CD14-positive monocyte (primary cell): ENCODE measurements around the gene CTTNBP2. TPM values are rescaled to one million over a fixed set of nuclear protein-coding genes. Genes with fewer than 3 reads are reported as not detected.

Experiments used
- DNase-seq, 3 donors: peaks; one replicate each; pipeline ENCODE4 v3.0.0-alpha.2; 2011 to 2022
- H2AFZ ChIP-seq: 2 replicates; pipeline ENCODE4 v1.6.0; 2012; ENCODE audit warnings: mild to moderate bottlenecking, low read depth, low read length, inconsistent platforms; ENCODE audit not compliant: insufficient read depth, poor library complexity, severe bottlenecking
- H3K27ac ChIP-seq, 2 donors: 1 replicate in 1 of 2; 2 replicates in 1 of 2; pipeline ENCODE4 v1.5.1; 2012 to 2013; ENCODE audit warnings: low read length in 2 of 2, control low read depth in 1 of 2, inconsistent platforms in 1 of 2, low read depth in 1 of 2, mild to moderate bottlenecking in 1 of 2
- H3K27me3 ChIP-seq, 2 donors: one replicate each; pipeline versions ENCODE4 v1.6.0 to v1.6.1; 2011 to 2013; ENCODE audit warnings: low read length in 2 of 2; ENCODE audit not compliant: control insufficient read depth in 2 of 2, insufficient read depth in 2 of 2
- H3K36me3 ChIP-seq, 2 donors: replicated peaks in 1 of 2; 1 replicate in 1 of 2; 2 replicates in 1 of 2; pipeline versions ENCODE4 v1.5.1 to v1.6.1; 2012 to 2013; ENCODE audit warnings: low read length in 2 of 2, control low read depth in 1 of 2, inconsistent platforms in 1 of 2, mild to moderate bottlenecking in 1 of 2; ENCODE audit not compliant: insufficient read depth in 2 of 2, control insufficient read depth in 1 of 2
- H3K4me1 ChIP-seq, 2 donors: 1 replicate in 1 of 2; 2 replicates in 1 of 2; pipeline versions ENCODE4 v1.5.1 to v1.6.1; 2012 to 2013; ENCODE audit warnings: low read length in 2 of 2, control low read depth in 1 of 2, inconsistent platforms in 1 of 2, mild to moderate bottlenecking in 1 of 2, moderate library complexity in 1 of 2; ENCODE audit not compliant: insufficient read depth in 2 of 2, control insufficient read depth in 1 of 2
- H3K4me2 ChIP-seq: replicated peaks from 2 replicates; pipeline ENCODE3; 2012; ENCODE audit warnings: low read length, moderate library complexity, mild to moderate bottlenecking; ENCODE audit not compliant: poor library complexity, severe bottlenecking; ENCODE audit errors: extremely low read depth
- H3K4me3 ChIP-seq, 3 experiments: fragments of 200-600 bp in 1 of 3; sonication (generic) in 1 of 3; replicated peaks in 1 of 3; 1 replicate in 2 of 3; 2 replicates in 1 of 3; pipeline ENCODE4 v1.5.1; 2011 to 2013; ENCODE audit warnings: low read length in 3 of 3, mild to moderate bottlenecking in 3 of 3, control low read depth in 2 of 3, low read depth in 2 of 3, inconsistent platforms in 1 of 3, moderate library complexity in 1 of 3
- H3K79me2 ChIP-seq: 2 replicates; pipeline ENCODE4 v1.6.0; 2012; ENCODE audit warnings: mild to moderate bottlenecking, control low read depth, inconsistent platforms, low read length, moderate library complexity; ENCODE audit not compliant: insufficient read depth
- H3K9ac ChIP-seq: 2 replicates; pipeline ENCODE4 v1.6.0; 2017; ENCODE audit warnings: low read length, mild to moderate bottlenecking; ENCODE audit not compliant: insufficient read depth, poor library complexity, severe bottlenecking
- H3K9me3 ChIP-seq, 2 donors: replicated peaks in 1 of 2; 1 replicate in 1 of 2; 2 replicates in 1 of 2; pipeline versions ENCODE4 v1.5.1 to v1.6.1; 2012 to 2013; ENCODE audit warnings: low read length in 2 of 2, control low read depth in 1 of 2; ENCODE audit not compliant: control insufficient read depth in 1 of 2, insufficient read depth in 1 of 2
- H4K20me1 ChIP-seq: 2 replicates; pipeline ENCODE4 v1.6.0; 2012; ENCODE audit warnings: mild to moderate bottlenecking, low read length, control low read depth, moderate library complexity; ENCODE audit not compliant: insufficient read depth
- H3K27ac Mint-ChIP-seq, 7 donors: one replicate each; pipeline ENCODE4 v1.8.0; 2020; ENCODE audit warnings: mild to moderate bottlenecking in 7 of 7, mixed read lengths in 7 of 7, moderate library complexity in 6 of 7, inconsistent platforms in 2 of 7
- H3K27me3 Mint-ChIP-seq, 3 donors: one replicate each; pipeline ENCODE4 v1.8.0; 2021 to 2022; ENCODE audit warnings: low read depth in 3 of 3, mild to moderate bottlenecking in 3 of 3, mixed read lengths in 3 of 3, moderate library complexity in 3 of 3, inconsistent platforms in 1 of 3
- H3K36me3 Mint-ChIP-seq, 2 donors: one replicate each; pipeline ENCODE4 v1.8.0; 2020; ENCODE audit warnings: mixed read lengths in 2 of 2, inconsistent platforms in 1 of 2, mild to moderate bottlenecking in 1 of 2
- H3K4me1 Mint-ChIP-seq: one replicate; pipeline ENCODE4 v1.8.0; 2020; ENCODE audit warnings: mild to moderate bottlenecking, mixed read lengths
- H3K4me3 Mint-ChIP-seq, 2 donors: one replicate each; pipeline ENCODE4 v1.8.0; 2020; ENCODE audit warnings: mild to moderate bottlenecking in 2 of 2, mixed read lengths in 2 of 2, moderate library complexity in 1 of 2
- H3K9me3 Mint-ChIP-seq, 7 donors: one replicate each; pipeline ENCODE4 v1.8.0; 2020 to 2022; ENCODE audit warnings: mixed read lengths in 7 of 7, mild to moderate bottlenecking in 6 of 7, moderate library complexity in 6 of 7, inconsistent platforms in 2 of 7
- WGBS: methylation state at CpG from one replicate; pipeline ENCODE4 v1.1.5; 2013; ENCODE audit warnings: missing lambda C conversion rate; ENCODE audit not compliant: insufficient coverage; 5-methylcytosine and 5-hydroxymethylcytosine counted together
- intact Hi-C, 2 donors: fragments of 100-400 bp; cut with micrococcal nuclease; formaldehyde crosslinking; loops; one replicate each; pipeline versions ENCODE4 v1.15.0 to v1.15.1; 2023
- polyA plus RNA-seq, 3 donors: library from polyadenylated mRNA; depleted of rRNA in 1 of 3; unstranded in 2 of 3; stranded (reverse) in 1 of 3; fragments of 300-500 nt in 2 of 3; fragments of >200 nt in 1 of 3; fragmentation: Illumina TruSeq in 2 of 3; gene quantifications; 1 replicate in 2 of 3; 2 replicates in 1 of 3; pipeline ENCODE4 v1.2.3, GENCODE V29; 2012 to 2021
- TF ChIP-seq, protein P1 (sequence below): fragments of 200-600 bp; IDR thresholded peaks from one replicate; pipeline ENCODE4 v1.8.0; 2022; ENCODE audit warnings: antibody characterized with exemption, mild to moderate bottlenecking

Gene CTTNBP2
- polyA plus RNA-seq, 3 donors = 0.38 to 1.4 TPM; not detected in 1

DNA sequence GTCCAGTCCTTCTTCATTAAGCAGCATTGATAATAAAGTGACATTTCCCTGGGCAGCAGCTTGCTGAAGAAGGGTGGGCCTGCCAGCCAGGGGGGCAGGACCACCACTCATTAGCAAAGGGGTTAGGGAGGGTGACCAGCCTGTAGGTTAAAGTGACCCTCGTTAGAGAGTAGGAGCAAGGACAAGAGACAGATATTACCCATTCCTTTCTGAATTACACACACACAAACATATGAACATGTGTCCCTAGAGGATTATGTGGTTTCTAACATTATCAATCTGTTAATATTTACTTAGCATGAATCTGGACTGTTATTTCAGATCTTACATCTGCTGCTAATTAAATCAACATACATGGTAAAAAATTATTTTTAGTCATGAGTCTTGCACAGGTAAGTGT lies 88.9 kb downstream of the CTTNBP2 start:
- no peaks in the 10 kb centered on the region for H3K36me3 Mint-ChIP-seq
- H3K27me3 ChIP-seq = no peaks in the 10 kb centered on the region
- H3K4me2 ChIP-seq = no peak overlapping the region
- no peak overlapping the region for H3K4me3 Mint-ChIP-seq
- H3K36me3 ChIP-seq = no peaks in the 10 kb centered on the region
- no CpG with 5 or more reads among the region's 1 CpG for WGBS
- intact Hi-C loops = no loop called here
- no peak overlapping the region for H3K4me3 ChIP-seq
- peaks cover 1 to 4% (median 2%) of the 10 kb centered on the region in 3 donors for H3K27me3 Mint-ChIP-seq
- TF ChIP-seq, protein P1, sequence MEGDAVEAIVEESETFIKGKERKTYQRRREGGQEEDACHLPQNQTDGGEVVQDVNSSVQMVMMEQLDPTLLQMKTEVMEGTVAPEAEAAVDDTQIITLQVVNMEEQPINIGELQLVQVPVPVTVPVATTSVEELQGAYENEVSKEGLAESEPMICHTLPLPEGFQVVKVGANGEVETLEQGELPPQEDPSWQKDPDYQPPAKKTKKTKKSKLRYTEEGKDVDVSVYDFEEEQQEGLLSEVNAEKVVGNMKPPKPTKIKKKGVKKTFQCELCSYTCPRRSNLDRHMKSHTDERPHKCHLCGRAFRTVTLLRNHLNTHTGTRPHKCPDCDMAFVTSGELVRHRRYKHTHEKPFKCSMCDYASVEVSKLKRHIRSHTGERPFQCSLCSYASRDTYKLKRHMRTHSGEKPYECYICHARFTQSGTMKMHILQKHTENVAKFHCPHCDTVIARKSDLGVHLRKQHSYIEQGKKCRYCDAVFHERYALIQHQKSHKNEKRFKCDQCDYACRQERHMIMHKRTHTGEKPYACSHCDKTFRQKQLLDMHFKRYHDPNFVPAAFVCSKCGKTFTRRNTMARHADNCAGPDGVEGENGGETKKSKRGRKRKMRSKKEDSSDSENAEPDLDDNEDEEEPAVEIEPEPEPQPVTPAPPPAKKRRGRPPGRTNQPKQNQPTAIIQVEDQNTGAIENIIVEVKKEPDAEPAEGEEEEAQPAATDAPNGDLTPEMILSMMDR = no peak
- no peaks in the 10 kb centered on the region for H3K9me3 ChIP-seq
- no peak overlapping the region for H3K27ac Mint-ChIP-seq
- no peaks in the 10 kb centered on the region for H3K4me1 Mint-ChIP-seq
- H3K27ac ChIP-seq = no peak overlapping the region
- H2AFZ ChIP-seq = no peak overlapping the region
- H3K9me3 Mint-ChIP-seq = peaks cover 0 to 3% (median 0%) of the 10 kb centered on the region in 7 donors
- no peak overlapping the region for H3K9ac ChIP-seq
- H4K20me1 ChIP-seq = no peaks in the 10 kb centered on the region
- DNase-seq = no peak
- no peaks in the 10 kb centered on the region for H3K79me2 ChIP-seq
- H3K4me1 ChIP-seq = no peaks in the 10 kb centered on the region

DNA sequence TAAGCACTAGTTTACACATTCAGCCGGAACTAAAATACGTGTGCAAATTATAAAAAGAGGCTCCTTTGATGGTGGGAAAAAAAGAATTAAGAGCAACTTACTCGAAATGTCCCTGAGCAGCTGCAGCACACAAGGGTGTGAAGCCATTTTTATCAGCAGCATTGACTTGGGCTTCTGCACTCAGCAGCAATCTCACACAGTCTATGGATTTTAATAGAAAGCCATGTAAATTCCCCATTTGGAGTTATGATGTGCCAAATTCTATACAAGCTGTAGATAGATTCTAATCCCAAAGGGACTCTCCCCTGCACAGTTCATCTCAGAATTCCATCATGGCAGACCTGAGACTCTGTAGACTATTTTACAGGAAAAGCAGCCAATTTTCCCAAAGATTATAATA lies 90.5 kb downstream of the CTTNBP2 start:
- Histone ChIP-seq H3K9ac (no peak overlapping the region), H3K4me3 (no peak overlapping the region), H3K4me1 (no peaks in the 10 kb centered on the region), H3K27ac (no peak overlapping the region), H3K27me3 (no peaks in the 10 kb centered on the region), H4K20me1 (no peaks in the 10 kb centered on the region), H3K9me3 (no peaks in the 10 kb centered on the region), H2AFZ (no peak overlapping the region), H3K4me2 (no peak overlapping the region), H3K79me2 (no peaks in the 10 kb centered on the region), H3K36me3 (no peaks in the 10 kb centered on the region)
- no peak for DNase-seq
- TF ChIP-seq, protein P1 = no peak
- Mint-ChIP-seq H3K27me3 (peaks cover 0 to 1% (median 1%) of the 10 kb centered on the region in 3 donors), H3K4me1 (no peaks in the 10 kb centered on the region), H3K9me3 (peaks cover 0 to 3% (median 0%) of the 10 kb centered on the region in 7 donors), H3K27ac (no peak overlapping the region), H3K36me3 (no peaks in the 10 kb centered on the region), H3K4me3 (no peak overlapping the region)
- WGBS = 100% methylated on average over 3 of the region's 3 CpGs
- intact Hi-C loops = no loop called here
